HL-60 (cell line): ENCODE results near the gene GMFB.

Experiments
- DNase-seq, 2 experiments: peaks; one replicate each; pipeline ENCODE4 v3.0.0-alpha.2; 2010 to 2020; ENCODE audit warnings: low read depth in 1 of 2, low spot score in 1 of 2
- H3K27ac ChIP-seq: fragments of 250-450 bp; sonication (Bioruptor Pico); replicated peaks from 2 replicates; pipeline ENCODE4 v1.5.1; 2020; ENCODE audit warnings: mild to moderate bottlenecking, moderate library complexity
- H3K27me3 ChIP-seq: fragments of 250-450 bp; sonication (Bioruptor Pico); 2 replicates; pipeline ENCODE4 v1.5.1; 2021; ENCODE audit warnings: mild to moderate bottlenecking, moderate library complexity; ENCODE audit not compliant: insufficient read depth, poor library complexity, severe bottlenecking
- H3K4me3 ChIP-seq: replicated peaks from 2 replicates; pipeline ENCODE4 v1.5.1; 2011; ENCODE audit warnings: mild to moderate bottlenecking, control low read depth, low read length; ENCODE audit not compliant: insufficient read depth
- GABPA ChIP-seq: IDR thresholded peaks from 2 replicates; pipeline ENCODE4 v1.6.1; 2012; ENCODE audit warnings: low read depth
- POLR2AphosphoS5 ChIP-seq: IDR thresholded peaks from 2 replicates; pipeline ENCODE4 v1.6.1; 2012; ENCODE audit warnings: low read depth
- SPI1 ChIP-seq: IDR thresholded peaks from 2 replicates; pipeline ENCODE4 v1.6.1; 2012; ENCODE audit warnings: low read depth, mild to moderate bottlenecking, borderline replicate concordance
- TF ChIP-seq, protein P1 (sequence below): IDR thresholded peaks from one replicate; pipeline ENCODE4 v1.5.1; 2011; ENCODE audit warnings: low read length, control low read depth, inconsistent platforms; ENCODE audit not compliant: insufficient read depth
- TF ChIP-seq, protein P2 (sequence below): IDR thresholded peaks from 2 replicates; pipeline ENCODE4 v1.6.1; 2012; ENCODE audit warnings: low read depth; ENCODE audit not compliant: insufficient replicate concordance

The GMFB gene

DNA sequence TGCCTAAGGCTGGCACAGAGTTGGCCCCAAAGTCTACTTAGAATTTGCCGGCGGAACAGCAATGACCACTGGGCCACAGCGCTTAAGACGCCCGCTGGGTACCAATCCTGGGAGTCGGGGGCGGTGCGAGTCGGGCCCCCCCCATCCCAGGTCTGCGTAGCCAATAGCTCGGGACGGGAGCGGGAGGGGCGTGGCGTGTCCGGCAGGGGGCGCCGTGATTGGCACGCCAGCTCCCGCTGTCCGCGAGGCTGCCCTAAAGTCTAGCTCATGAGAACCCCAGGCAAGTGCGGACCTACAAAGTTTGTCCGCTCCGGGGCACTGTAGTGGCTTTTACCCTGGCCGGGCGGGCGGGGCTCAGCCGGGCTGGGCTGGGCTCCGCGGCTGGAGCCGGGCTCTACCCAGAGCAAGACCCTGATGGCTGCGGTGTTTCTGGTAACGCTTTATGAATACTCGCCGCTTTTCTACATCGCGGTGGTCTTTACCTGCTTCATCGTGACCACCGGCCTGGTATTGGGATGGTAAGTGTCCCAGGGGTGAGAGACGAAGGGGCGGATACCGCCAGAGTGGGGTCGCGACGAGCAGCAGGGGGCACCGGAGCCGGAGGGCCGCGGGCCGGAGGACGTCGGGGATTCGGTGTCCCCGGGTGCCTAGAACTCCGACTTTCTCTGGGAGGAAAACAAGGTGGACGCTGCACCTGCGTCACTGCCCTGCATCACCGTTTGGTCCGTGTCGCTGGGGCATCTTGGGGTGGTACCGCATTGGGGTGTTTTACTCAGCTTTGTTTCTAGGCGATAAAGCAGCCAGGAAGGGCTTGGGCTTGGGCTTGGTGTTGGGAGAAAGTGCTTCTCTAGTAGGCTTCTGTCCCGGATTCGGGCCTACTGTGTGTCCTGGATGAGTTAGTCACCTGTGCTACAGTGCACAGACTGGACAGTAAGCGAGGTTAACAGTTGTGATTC, 21.0 kb upstream of the GMFB start, which contains the start of gene CGRRF1:
Gene CGRRF1 (plus strand): TSS at position 361 of the 956 bp plus-strand sequence. CDS start 54 bp downstream, at position 415.
- peak within 1 kb of the TSS; percentile 100 for H3K4me3 ChIP-seq
- TF ChIP-seq SPI1 (no peak), GABPA (no peak), POLR2AphosphoS5 (peak; percentile 20; the same call in 1 of the 2 replicates)
- TF ChIP-seq, protein P1, sequence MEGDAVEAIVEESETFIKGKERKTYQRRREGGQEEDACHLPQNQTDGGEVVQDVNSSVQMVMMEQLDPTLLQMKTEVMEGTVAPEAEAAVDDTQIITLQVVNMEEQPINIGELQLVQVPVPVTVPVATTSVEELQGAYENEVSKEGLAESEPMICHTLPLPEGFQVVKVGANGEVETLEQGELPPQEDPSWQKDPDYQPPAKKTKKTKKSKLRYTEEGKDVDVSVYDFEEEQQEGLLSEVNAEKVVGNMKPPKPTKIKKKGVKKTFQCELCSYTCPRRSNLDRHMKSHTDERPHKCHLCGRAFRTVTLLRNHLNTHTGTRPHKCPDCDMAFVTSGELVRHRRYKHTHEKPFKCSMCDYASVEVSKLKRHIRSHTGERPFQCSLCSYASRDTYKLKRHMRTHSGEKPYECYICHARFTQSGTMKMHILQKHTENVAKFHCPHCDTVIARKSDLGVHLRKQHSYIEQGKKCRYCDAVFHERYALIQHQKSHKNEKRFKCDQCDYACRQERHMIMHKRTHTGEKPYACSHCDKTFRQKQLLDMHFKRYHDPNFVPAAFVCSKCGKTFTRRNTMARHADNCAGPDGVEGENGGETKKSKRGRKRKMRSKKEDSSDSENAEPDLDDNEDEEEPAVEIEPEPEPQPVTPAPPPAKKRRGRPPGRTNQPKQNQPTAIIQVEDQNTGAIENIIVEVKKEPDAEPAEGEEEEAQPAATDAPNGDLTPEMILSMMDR, result no peak
- TF ChIP-seq, protein P2, sequence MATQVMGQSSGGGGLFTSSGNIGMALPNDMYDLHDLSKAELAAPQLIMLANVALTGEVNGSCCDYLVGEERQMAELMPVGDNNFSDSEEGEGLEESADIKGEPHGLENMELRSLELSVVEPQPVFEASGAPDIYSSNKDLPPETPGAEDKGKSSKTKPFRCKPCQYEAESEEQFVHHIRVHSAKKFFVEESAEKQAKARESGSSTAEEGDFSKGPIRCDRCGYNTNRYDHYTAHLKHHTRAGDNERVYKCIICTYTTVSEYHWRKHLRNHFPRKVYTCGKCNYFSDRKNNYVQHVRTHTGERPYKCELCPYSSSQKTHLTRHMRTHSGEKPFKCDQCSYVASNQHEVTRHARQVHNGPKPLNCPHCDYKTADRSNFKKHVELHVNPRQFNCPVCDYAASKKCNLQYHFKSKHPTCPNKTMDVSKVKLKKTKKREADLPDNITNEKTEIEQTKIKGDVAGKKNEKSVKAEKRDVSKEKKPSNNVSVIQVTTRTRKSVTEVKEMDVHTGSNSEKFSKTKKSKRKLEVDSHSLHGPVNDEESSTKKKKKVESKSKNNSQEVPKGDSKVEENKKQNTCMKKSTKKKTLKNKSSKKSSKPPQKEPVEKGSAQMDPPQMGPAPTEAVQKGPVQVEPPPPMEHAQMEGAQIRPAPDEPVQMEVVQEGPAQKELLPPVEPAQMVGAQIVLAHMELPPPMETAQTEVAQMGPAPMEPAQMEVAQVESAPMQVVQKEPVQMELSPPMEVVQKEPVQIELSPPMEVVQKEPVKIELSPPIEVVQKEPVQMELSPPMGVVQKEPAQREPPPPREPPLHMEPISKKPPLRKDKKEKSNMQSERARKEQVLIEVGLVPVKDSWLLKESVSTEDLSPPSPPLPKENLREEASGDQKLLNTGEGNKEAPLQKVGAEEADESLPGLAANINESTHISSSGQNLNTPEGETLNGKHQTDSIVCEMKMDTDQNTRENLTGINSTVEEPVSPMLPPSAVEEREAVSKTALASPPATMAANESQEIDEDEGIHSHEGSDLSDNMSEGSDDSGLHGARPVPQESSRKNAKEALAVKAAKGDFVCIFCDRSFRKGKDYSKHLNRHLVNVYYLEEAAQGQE, result no peak
- DNase-seq, result peak; percentile 87 to 97

DNA sequence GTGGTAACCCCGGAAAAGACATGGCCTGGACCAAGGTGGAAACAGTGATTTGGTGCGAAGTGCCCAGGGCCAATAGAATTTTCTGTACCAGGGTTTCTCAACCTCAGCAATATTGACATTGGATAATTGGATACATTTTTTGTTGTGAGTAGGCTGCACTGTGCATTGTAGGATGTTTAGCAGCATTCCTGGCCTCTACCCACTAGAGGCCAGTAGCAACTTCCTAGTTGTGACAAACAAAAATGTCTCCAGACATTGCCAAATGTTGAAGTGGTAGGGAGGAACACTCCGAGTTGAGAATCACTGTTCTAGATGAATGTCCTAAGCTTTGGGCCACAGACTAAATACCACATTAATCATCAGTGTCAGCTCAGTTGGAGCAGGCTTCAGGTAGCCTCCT, 14.7 kb upstream of the GMFB start:
- peak in 1 of 2 experiments; percentile 41 for DNase-seq
- TF ChIP-seq POLR2AphosphoS5 (no peak), SPI1 (no peak)
- no peak overlapping the region for H3K4me3 ChIP-seq

More for the DNA sequence above, 21.0 kb upstream of the GMFB start, which contains the start of gene CGRRF1:
- peak within 1 kb of the TSS; percentile 50 for H3K27ac ChIP-seq
- H3K27me3 ChIP-seq, result no peaks in the 10 kb centered on the region

GRCh38 chr14:54502602-54503001, 13.8 kb upstream of the GMFB start:
- H3K4me3 ChIP-seq, result no peak overlapping the region
- H3K27ac ChIP-seq, result peak overlapping the region; percentile 20; the same call in 1 of the 2 replicates
- H3K27me3 ChIP-seq, result no peaks in the 10 kb centered on the region
- DNase-seq, result peak in 1 of 2 experiments; percentile 41
- TF ChIP-seq, protein P1, result no peak
- TF ChIP-seq, protein P2, result no peak
- peak; percentile 7; the same call in 1 of the 2 replicates for TF ChIP-seq SPI1
- TF ChIP-seq GABPA, result no peak
- TF ChIP-seq POLR2AphosphoS5, result no peak

More for the DNA sequence above, 14.7 kb upstream of the GMFB start:
- Histone ChIP-seq H3K27me3 (no peaks in the 10 kb centered on the region), H3K27ac (no peak overlapping the region)

DNA sequence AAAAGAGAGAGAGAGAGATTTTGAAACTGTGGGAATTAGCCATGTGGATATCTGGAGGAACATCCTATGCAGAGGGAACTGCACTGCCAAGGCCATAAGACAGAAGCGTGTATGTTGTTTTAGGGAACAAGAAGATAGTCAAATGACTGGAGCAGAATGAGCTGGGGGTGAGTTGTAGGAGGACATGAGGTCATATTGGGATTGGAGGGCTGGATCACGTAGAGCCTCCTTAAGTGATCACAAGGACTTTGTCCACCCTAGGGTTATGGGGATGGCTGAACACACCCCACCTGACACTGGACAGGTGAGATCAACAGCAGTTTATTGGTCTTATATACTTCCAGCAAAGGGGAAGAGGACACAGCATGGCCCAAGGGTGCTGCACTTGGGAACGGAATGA, 12.7 kb upstream of the GMFB start:
- TF ChIP-seq, protein P2, result no peak
- TF ChIP-seq, protein P1, result no peak
- TF ChIP-seq SPI1 (no peak), POLR2AphosphoS5 (no peak), GABPA (no peak)
- DNase-seq, result no peak
- no peak overlapping the region for H3K27ac ChIP-seq
- no peak overlapping the region for H3K4me3 ChIP-seq
- H3K27me3 ChIP-seq, result no peaks in the 10 kb centered on the region
